Left cardiac atrium (tissue), 4 donors: ENCODE data around the gene FAM161B. TPM values are rescaled to one million over a fixed set of nuclear protein-coding genes. Genes with fewer than 3 reads are reported as not detected.
A peak's percentile ranks its signal among the peaks of the same experiment; 100 is the strongest.

Experiments
- ATAC-seq, 2 donors: fragments of 200-7000 bp; cut with Tn5 transposase; one replicate each; pipeline ENCODE4 v1.9.1; 2020; ENCODE audit warnings: mild to moderate bottlenecking in 2 of 2, moderate library complexity in 2 of 2
- DNase-seq: peaks from one replicate; pipeline ENCODE4 v3.0.0-alpha.2; 2020
- intact Hi-C, 2 donors: fragments of 100-400 bp; cut with DNase I; formaldehyde crosslinking; loops; one replicate each; pipeline versions ENCODE4 v1.14.1 to v1.15.1; 2022 to 2023
- total RNA-seq, 2 donors: library from RNA; stranded (reverse); fragmentation: NEBNext Ultra II Directional; extraction: Animal tissue kit (Norgen Biotek cat#: 25700); gene quantifications; one replicate each; pipeline ENCODE4 v1.2.1, GENCODE V29; 2021
- donor health status: DM: no; HTN: yes; CAD: no.
- donor health status: DM: no; HTN: yes; CAD: no; lungs with severe emphysema.
- donor health status: DM: yes; HTN: yes; CAD: no.
- donor health status: Dilated cardiomyopathy.

FAM161B gene
- total RNA-seq, 2 donors from 2014 or later, result 3.1 to 3.5 TPM

DNA sequence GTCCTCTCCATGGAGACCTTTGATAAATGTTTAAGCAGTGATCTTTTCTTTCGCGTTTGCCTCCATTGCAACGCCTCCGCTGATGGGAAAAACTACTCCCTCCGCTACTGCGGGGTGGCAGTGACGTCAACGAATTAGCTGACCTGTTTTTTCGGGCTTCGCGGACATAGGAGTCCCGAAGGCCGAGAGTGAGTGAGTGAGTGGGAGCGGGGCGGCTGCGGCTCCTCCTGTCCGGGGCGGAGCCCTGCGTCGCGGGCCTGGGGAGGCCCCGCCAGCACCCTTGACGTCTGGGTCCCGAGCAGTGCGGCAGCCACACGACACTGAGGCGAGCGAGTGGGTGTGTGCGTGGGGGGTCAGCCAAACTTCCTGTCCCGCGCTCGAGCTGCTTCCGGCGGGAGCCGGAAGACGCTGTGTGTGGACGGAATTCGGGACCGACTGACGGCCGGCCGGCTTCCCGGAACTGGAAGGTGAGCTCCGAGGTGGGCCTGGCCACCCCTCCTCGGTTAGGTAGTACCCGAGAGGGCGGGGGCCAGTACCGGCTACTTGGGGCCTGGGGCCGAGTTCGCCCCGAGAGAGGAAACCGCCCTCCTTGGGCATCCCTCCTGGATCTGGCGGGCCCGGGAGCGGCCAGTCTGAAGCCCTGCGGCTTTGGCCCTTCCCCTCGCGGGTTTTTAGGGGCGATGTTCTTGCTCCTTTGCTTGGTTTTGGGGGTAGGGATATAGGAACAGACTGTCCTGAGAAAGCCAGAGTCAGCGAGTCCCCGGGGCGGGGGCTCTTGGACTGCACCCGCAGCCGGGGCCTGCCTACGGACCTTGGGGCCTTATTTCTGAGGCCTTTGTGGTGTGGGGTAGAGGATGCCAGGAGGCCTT is 63.2 kb downstream of the FAM161B start, which contains the start of gene ZNF410:
TSS of gene ZNF410 (plus strand) at position 411 of the 869 bp plus-strand sequence. CDS start 5,317 bp downstream, outside the sequence.
- peak; percentile 96 for DNase-seq
- ATAC-seq, result peak; percentile 99 to 100
- intact Hi-C loops, result no loop called here

DNA sequence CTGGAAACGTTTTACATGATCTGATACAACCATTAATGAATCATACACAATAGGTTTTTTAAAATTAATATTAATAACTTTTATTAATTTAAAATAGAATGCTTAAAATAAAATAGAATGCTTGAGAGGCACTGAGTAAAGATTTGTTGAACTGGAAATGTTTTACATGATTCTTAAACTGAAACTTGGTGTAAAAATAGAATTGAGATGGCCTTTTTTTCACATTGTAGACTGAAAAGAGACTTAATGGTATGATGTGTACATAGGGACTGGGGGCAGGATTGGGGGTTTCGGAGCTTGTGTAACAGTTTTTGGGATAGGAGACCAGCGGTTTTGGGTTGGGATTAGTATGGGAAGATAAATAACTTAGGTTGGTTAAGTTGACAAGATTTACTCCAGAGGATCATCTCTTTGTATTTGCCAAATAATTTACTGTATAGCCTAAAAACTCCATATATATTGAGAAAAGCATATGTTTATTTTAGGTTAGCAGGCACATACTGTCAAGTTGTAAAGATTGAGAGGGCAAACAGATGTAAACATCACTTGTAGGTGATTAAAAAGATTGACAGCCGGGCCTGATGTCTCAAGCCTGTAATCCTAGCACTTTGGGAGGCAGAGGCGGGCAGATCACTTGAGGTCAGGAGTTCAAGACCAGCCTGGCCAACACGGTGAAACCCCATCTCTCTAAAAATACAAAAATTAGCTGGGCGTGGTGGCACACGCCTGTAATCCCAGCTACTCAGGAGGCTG is 65.3 kb downstream of the FAM161B start:
- intact Hi-C loops, result no loop called here
- ATAC-seq, result no peak
- no peak for DNase-seq

Other genes starting within 250 kb of the FAM161B start
- 10 to 100 TPM; 25.9 to 29.6 TPM for gene PNMA1, start 235.7 kb downstream of the FAM161B start, total RNA-seq
- gene PTGR2, start 98.3 kb downstream of the FAM161B start, total RNA-seq, result 10 to 100 TPM; 26.9 to 31.6 TPM
- 10 to 100 TPM; 19.2 to 28.8 TPM for gene ZNF410, start 63.2 kb downstream of the FAM161B start, total RNA-seq
- gene COQ6, start 208 bp upstream of the FAM161B start, total RNA-seq, result 10 to 100 TPM; 31.3 to 36.1 TPM
- 1 to 10 TPM; 8.0 to 8.2 TPM for gene ENTPD5, start 69.2 kb upstream of the FAM161B start, total RNA-seq
- 1 to 10 TPM; 2.3 to 4.0 TPM for gene BBOF1, start 69.3 kb upstream of the FAM161B start, total RNA-seq
- 10 to 100 TPM; 29.2 to 33.3 TPM for gene ALDH6A1, start 134.4 kb upstream of the FAM161B start, total RNA-seq
- 1 to 10 TPM; 6.6 to 8.1 TPM for gene LIN52, start 134.9 kb upstream of the FAM161B start, total RNA-seq